Astrocyte of the spinal cord (primary cell): Measurements from ENCODE around the gene MGAT4A.

Experiments used
- DNase-seq: peaks from one replicate; pipeline ENCODE4 v3.0.0; 2011; ENCODE audit warnings: low read depth, low spot score
- H3K4me3 ChIP-seq: 2 replicates; pipeline ENCODE4 v1.5.1; 2011; ENCODE audit warnings: low read depth, mild to moderate bottlenecking, low read length, moderate library complexity
- CTCF ChIP-seq: IDR thresholded peaks from 2 replicates; pipeline ENCODE4 v1.5.1; 2012; ENCODE audit warnings: low read depth, mild to moderate bottlenecking, low read length, inconsistent platforms
- in situ Hi-C: cut with HindIII; loops from 2 replicates; pipeline ENCODE4 v1.10.0; 2017; ENCODE audit warnings: low sequenced_read_pairs

Gene MGAT4A

GRCh38 chr2:98743835-98744234 lies 12.9 kb upstream of the MGAT4A start:
- in situ Hi-C loops: no loop called here
- no peak for DNase-seq
- no peak overlapping the region for H3K4me3 ChIP-seq
- TF ChIP-seq CTCF: no peak

- H3K4me3 ChIP-seq: no peak overlapping the region
- DNase-seq: no peak
- in situ Hi-C loops: no loop called here
- TF ChIP-seq CTCF: no peak
These were observed 8.1 kb upstream of the MGAT4A start for GRCh38 chr2:98739020-98739419.

- in situ Hi-C loops: no loop called here
- no peak overlapping the region for H3K4me3 ChIP-seq
- no peak for DNase-seq
- TF ChIP-seq CTCF: no peak
These were observed 7.4 kb upstream of the MGAT4A start for GRCh38 chr2:98738304-98738703.

GRCh38 chr2:98737848-98738247 lies 6.9 kb upstream of the MGAT4A start:
- in situ Hi-C loops: no loop called here

GRCh38 chr2:98736464-98736889 lies 5.5 kb upstream of the MGAT4A start:
- TF ChIP-seq CTCF: no peak
- H3K4me3 ChIP-seq: no peak overlapping the region
- in situ Hi-C loops: no loop called here
- DNase-seq: no peak

More at GRCh38 chr2:98737848-98738247, 6.9 kb upstream of the MGAT4A start:
- no peak overlapping the region for H3K4me3 ChIP-seq
- no peak for TF ChIP-seq CTCF
- DNase-seq: no peak

GRCh38 chr2:98734823-98735260 lies 3.9 kb upstream of the MGAT4A start:
- no peak for TF ChIP-seq CTCF
- H3K4me3 ChIP-seq: no peak overlapping the region
- in situ Hi-C loops: no loop called here
- DNase-seq: no peak

GRCh38 chr2:98734162-98734561 lies 3.2 kb upstream of the MGAT4A start:
- no peak for TF ChIP-seq CTCF
- H3K4me3 ChIP-seq: no peak overlapping the region
- no peak for DNase-seq
- in situ Hi-C loops: no loop called here
